Mesothelial cell of epicardium (in vitro differentiated cells): ENCODE results near the gene STMN1. TPM values are rescaled to one million over a fixed set of nuclear protein-coding genes. Genes with fewer than 3 reads are reported as not detected.
A peak's percentile ranks its signal among the peaks of the same experiment; 100 is the strongest.

Source experiments
- DNase-seq, 2 experiments: peaks; one replicate each; pipeline ENCODE4 v3.0.0; 2021; ENCODE audit warnings: low spot score in 2 of 2; ENCODE audit not compliant: unreplicated experiment in 2 of 2
- H3K27ac Mint-ChIP-seq: 2 replicates; pipeline ENCODE4 v1.8.0; 2021; ENCODE audit warnings: mixed read lengths
- H3K27me3 Mint-ChIP-seq: 2 replicates; pipeline ENCODE4 v1.8.0; 2021; ENCODE audit warnings: low read depth, mixed read lengths
- H3K36me3 Mint-ChIP-seq: 2 replicates; pipeline ENCODE4 v1.8.0; 2021; ENCODE audit warnings: mixed read lengths
- H3K4me1 Mint-ChIP-seq: 2 replicates; pipeline ENCODE4 v1.8.0; 2021; ENCODE audit warnings: mixed read lengths
- H3K4me3 Mint-ChIP-seq: 2 replicates; pipeline ENCODE4 v1.8.0; 2021; ENCODE audit warnings: mild to moderate bottlenecking, moderate library complexity, mixed read lengths
- H3K9me3 Mint-ChIP-seq: 2 replicates; pipeline ENCODE4 v1.8.0; 2021; ENCODE audit warnings: mixed read lengths
- CTCF ChIP-seq: fragments of 200-600 bp; sonication (generic); IDR thresholded peaks from one replicate; pipeline ENCODE4 v1.5.0; 2021; ENCODE audit warnings: antibody characterized with exemption; ENCODE audit not compliant: unreplicated experiment
- total RNA-seq: library from RNA; stranded (reverse); gene quantifications from 3 replicates; pipeline ENCODE4 v1.2.1, GENCODE V29; 2021

STMN1 gene
- total RNA-seq, 1 donor from 2014 or later = 472 TPM

- peaks cover 17% of the 10 kb centered on the region for H3K4me1 Mint-ChIP-seq
- peaks cover 21% of the 10 kb centered on the region for H3K36me3 Mint-ChIP-seq
- H3K27me3 Mint-ChIP-seq = no peaks in the 10 kb centered on the region
- no peak overlapping the region for H3K27ac Mint-ChIP-seq
- DNase-seq = no peak
- no peak overlapping the region for H3K4me3 Mint-ChIP-seq
- no peaks in the 10 kb centered on the region for H3K9me3 Mint-ChIP-seq
- no peak for TF ChIP-seq CTCF
Observed at GRCh38 chr1:25864434-25864833, 41.8 kb downstream of the STMN1 start.

- Mint-ChIP-seq H3K4me3 (no peak overlapping the region), H3K27me3 (no peaks in the 10 kb centered on the region), H3K9me3 (no peaks in the 10 kb centered on the region), H3K27ac (no peak overlapping the region), H3K4me1 (peaks cover 23% of the 10 kb centered on the region), H3K36me3 (peaks cover 21% of the 10 kb centered on the region)
- no peak for DNase-seq
- TF ChIP-seq CTCF = no peak
Observed at GRCh38 chr1:25863486-25864262, 42.5 kb downstream of the STMN1 start.

GRCh38 chr1:25862785-25863485, 43.3 kb downstream of the STMN1 start:
- no peaks in the 10 kb centered on the region for H3K27me3 Mint-ChIP-seq
- peaks cover 27% of the 10 kb centered on the region for H3K4me1 Mint-ChIP-seq
- H3K9me3 Mint-ChIP-seq = no peaks in the 10 kb centered on the region
- H3K27ac Mint-ChIP-seq = no peak overlapping the region
- DNase-seq = no peak
- H3K4me3 Mint-ChIP-seq = no peak overlapping the region
- peaks cover 21% of the 10 kb centered on the region for H3K36me3 Mint-ChIP-seq
- TF ChIP-seq CTCF = no peak

GRCh38 chr1:25861316-25862286, 44.6 kb downstream of the STMN1 start:
- Mint-ChIP-seq H3K27ac (peak overlapping the region; percentile 68), H3K27me3 (no peaks in the 10 kb centered on the region)
- no peak for TF ChIP-seq CTCF

More at GRCh38 chr1:25861316-25862286, 44.6 kb downstream of the STMN1 start:
- H3K4me1 Mint-ChIP-seq = peaks cover 24% of the 10 kb centered on the region
- no peaks in the 10 kb centered on the region for H3K9me3 Mint-ChIP-seq
- no peak for DNase-seq
- H3K4me3 Mint-ChIP-seq = peak overlapping the region; percentile 4
- H3K36me3 Mint-ChIP-seq = peaks cover 21% of the 10 kb centered on the region
